ENCODE measurements around the gene C11orf24. TPM values are rescaled to one million over a fixed set of nuclear protein-coding genes. Genes with fewer than 3 reads are reported as not detected.
A peak's percentile ranks its signal among the peaks of the same experiment; 100 is the strongest.

C11orf24 gene
- total RNA-seq, 5 donors from 2014 or later (not counting 1 experiment from before 2014, with no cell fraction given): 9.5 to 25.3 (median 21.4) TPM

DNA sequence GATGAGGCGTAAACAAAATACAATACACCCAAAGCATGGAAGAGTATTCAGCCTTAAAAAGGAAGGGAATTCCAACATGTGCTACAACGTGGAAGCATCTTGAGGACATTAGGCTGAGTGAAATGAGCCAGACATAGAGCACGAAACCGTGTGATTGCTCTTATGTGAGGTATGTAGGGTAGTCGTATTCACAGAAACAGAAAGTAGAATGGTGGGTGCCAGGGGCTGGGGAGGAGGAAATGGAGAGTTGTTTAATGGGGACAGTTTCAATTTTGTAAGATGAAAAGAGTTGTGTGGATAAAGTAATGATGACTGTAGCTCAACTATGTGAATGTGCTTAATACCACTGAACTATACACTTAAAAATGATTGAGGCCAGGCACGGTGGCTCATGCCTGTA, 48.5 kb downstream of the C11orf24 start:
- Histone ChIP-seq H3K4me3 (ENCODE audit: control insufficient read depth in 1 of 2, extremely low read depth in 1 of 2, low read length in 1 of 2) (no peak overlapping the region), H3K27me3 (replicated peaks in 1 of 2; ENCODE audit: control insufficient read depth in 2 of 2, extremely low read depth in 1 of 2, insufficient read depth in 2 of 2, low read length in 1 of 2) (peaks cover 0 to 16% of the 10 kb centered on the region in 2 experiments), H3K36me3 (ENCODE audit: control insufficient read depth in 2 of 2, extremely low read depth in 1 of 2, insufficient read depth in 1 of 2, low read length in 1 of 2) (no peaks in the 10 kb centered on the region), H3K9me3 (no peaks in the 10 kb centered on the region), H3K27ac (ENCODE audit: low read length) (no peak overlapping the region), H3K4me1 (ENCODE audit: control insufficient read depth in 1 of 2, extremely low read depth in 1 of 2, insufficient read depth in 2 of 2, low read length in 2 of 2) (no peaks in the 10 kb centered on the region)
- WGBS (ENCODE audit: insufficient coverage): 47% methylated on average over 5 of the region's 6 CpGs
- Mint-ChIP-seq H3K27me3 (no peaks in the 10 kb centered on the region), H3K4me3 (no peak overlapping the region), H3K27ac (no peak overlapping the region), H3K4me1 (peaks cover 0 to 2% (median 0%) of the 10 kb centered on the region in 3 donors), H3K9me3 (no peaks in the 10 kb centered on the region), H3K36me3 (no peaks in the 10 kb centered on the region)
- ChIA-PET POLR2A (no interaction called here), CTCF (no interaction called here)
- DNase-seq (no peak), ATAC-seq (replicated peaks in 1 of 4) (no peak)

DNA sequence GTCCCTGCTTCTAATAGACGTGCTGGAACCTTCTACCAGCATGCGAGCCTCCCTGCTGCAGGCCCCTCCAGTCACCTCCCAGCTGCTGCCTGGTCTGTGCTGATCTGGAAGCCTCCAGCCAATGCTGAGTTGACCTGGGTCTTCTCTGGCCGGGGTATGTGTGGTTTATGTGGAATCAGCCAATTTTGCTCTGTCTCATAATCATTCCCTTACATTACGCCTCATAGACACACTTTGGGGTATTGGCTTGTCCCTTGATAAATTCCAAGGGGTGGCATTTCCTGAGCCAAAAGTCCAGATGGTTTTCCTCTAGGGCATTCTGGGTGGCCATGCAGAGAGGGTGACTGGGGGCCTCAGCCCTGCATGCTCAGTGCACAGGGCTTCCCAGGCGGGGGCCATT, 50.4 kb downstream of the C11orf24 start:
- H3K36me3 Mint-ChIP-seq: no peaks in the 10 kb centered on the region
- H3K9me3 ChIP-seq: no peaks in the 10 kb centered on the region
- H3K27me3 Mint-ChIP-seq: no peaks in the 10 kb centered on the region
- no peak overlapping the region for H3K4me3 ChIP-seq (ENCODE audit: control insufficient read depth in 1 of 2, extremely low read depth in 1 of 2, low read length in 1 of 2)
- H3K9me3 Mint-ChIP-seq: no peaks in the 10 kb centered on the region
- 82% methylated on average over 1 of the region's 5 CpGs for WGBS (ENCODE audit: insufficient coverage)
- no peak overlapping the region for H3K27ac ChIP-seq (ENCODE audit: low read length)
- H3K27ac Mint-ChIP-seq: no peak overlapping the region
- no peaks in the 10 kb centered on the region for H3K4me1 ChIP-seq (ENCODE audit: control insufficient read depth in 1 of 2, extremely low read depth in 1 of 2, insufficient read depth in 2 of 2, low read length in 2 of 2)
- CTCF ChIA-PET: interaction anchor here in 1 of 2 donors (0.6 kb wide), 1 partner anchor 24 kb away, joined by 4 read pairs; no protein-coding TSS in a partner anchor
- DNase-seq (no peak), ATAC-seq (replicated peaks in 1 of 4) (no peak)
- peaks cover 0 to 19% of the 10 kb centered on the region in 2 experiments for H3K27me3 ChIP-seq (replicated peaks in 1 of 2; ENCODE audit: control insufficient read depth in 2 of 2, extremely low read depth in 1 of 2, insufficient read depth in 2 of 2, low read length in 1 of 2)
- H3K4me1 Mint-ChIP-seq: peaks cover 0 to 2% (median 0%) of the 10 kb centered on the region in 3 donors
- H3K4me3 Mint-ChIP-seq: no peak overlapping the region
- POLR2A ChIA-PET: interaction anchor here in 1 of 2 donors (0.6 kb wide), 1 partner anchor 8 kb away, joined by 3 read pairs; no protein-coding TSS in a partner anchor
- H3K36me3 ChIP-seq (ENCODE audit: control insufficient read depth in 2 of 2, extremely low read depth in 1 of 2, insufficient read depth in 1 of 2, low read length in 1 of 2): no peaks in the 10 kb centered on the region

DNA sequence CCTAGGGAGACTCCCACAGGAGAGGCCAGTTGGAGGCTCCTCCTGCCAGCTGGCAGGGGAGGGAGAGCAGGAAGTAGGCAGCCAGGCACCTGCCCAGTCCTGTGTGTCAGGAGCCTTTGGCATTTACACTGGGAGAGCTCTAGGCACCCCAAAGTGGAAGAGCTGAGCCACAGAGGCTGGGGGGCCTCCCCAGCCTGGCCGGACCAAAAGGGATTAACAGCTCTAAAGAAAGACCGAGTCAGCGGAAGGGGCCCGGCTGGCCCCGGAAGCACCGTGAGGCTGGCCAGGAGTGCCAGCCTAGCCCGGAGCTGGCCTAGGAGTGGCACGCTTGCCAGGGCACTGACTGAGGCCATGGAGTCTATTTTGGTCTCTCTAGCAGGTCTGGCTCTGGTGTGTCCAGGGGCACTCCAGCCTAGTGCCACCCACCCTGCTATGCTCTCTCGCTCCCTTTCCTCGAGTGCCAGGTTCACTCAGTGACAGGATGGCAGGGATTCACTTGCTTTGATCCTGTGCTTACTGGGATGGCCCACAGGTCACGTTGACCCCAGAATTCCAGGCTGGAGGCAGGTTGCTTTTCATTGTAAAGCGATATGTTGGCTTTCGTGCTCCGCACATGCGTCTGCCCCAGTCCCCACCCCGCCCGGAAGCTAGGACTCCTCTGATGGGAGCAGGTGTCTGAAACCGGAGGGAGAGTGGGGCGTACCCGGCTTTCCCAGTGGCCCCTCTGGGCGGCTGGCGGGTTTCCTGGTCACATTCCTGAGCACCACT, 55.4 kb downstream of the C11orf24 start:
- Mint-ChIP-seq H3K27ac (no peak overlapping the region), H3K27me3 (peaks cover 3 to 8% of the 10 kb centered on the region in 2 donors), H3K4me3 (no peak overlapping the region), H3K4me1 (peaks cover 21 to 25% (median 24%) of the 10 kb centered on the region in 3 donors), H3K9me3 (no peaks in the 10 kb centered on the region), H3K36me3 (no peaks in the 10 kb centered on the region)
- DNase-seq: no peak
- Histone ChIP-seq H3K4me1 (ENCODE audit: control insufficient read depth in 1 of 2, extremely low read depth in 1 of 2, insufficient read depth in 2 of 2, low read length in 2 of 2) (peaks cover 9 to 15% of the 10 kb centered on the region in 2 experiments), H3K9me3 (no peaks in the 10 kb centered on the region), H3K36me3 (ENCODE audit: control insufficient read depth in 2 of 2, extremely low read depth in 1 of 2, insufficient read depth in 1 of 2, low read length in 1 of 2) (no peaks in the 10 kb centered on the region), H3K4me3 (ENCODE audit: control insufficient read depth in 1 of 2, extremely low read depth in 1 of 2, low read length in 1 of 2) (no peak overlapping the region), H3K27ac (ENCODE audit: low read length) (no peak overlapping the region), H3K27me3 (replicated peaks in 1 of 2; ENCODE audit: control insufficient read depth in 2 of 2, extremely low read depth in 1 of 2, insufficient read depth in 2 of 2, low read length in 1 of 2) (peaks cover 0 to 30% of the 10 kb centered on the region in 2 experiments)
- WGBS (ENCODE audit: insufficient coverage): 86% methylated on average over 22 of the region's 22 CpGs
- POLR2A ChIA-PET: no interaction called here
- CTCF ChIA-PET: no interaction called here
- ATAC-seq (replicated peaks in 1 of 4): no peak

DNA sequence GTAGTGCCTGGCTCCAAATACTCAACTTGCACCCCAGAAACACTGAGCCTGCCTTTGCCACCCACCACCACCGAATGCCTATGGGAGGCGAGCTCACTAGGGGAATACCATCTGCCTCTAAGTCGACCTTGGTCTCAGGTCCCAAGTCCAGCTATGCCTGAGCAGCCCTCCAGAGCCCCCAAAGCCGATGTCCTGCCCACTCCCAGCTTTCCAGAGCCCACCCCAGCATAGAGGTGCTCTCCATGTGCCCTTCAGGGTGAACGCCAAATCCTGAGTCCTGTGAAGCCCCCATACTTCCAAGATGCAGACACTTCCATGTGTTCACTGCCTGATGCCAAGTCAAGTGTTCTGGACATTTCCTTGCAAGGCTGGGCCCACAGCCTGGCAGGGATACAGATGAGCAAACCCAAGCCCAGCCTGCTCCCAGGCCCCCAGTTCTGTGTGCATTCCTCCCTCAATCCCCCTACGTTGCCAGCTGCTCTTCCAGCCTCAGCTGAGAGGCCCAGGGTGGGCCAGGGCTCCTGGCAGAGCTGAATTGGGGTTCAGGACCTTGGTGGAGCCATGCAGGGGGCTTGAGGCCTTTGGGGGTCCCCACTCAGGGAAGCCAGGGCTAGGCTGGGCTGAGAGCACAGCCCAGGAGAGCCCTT, 56.1 kb downstream of the C11orf24 start:
- Mint-ChIP-seq H3K4me1 (peaks cover 28 to 32% (median 31%) of the 10 kb centered on the region in 3 donors), H3K4me3 (peak overlapping the region; percentile 71 to 88 (median 81)), H3K36me3 (no peaks in the 10 kb centered on the region), H3K9me3 (no peaks in the 10 kb centered on the region), H3K27me3 (peaks cover 3 to 8% of the 10 kb centered on the region in 2 donors), H3K27ac (peak overlapping the region; percentile 64 to 80)
- Histone ChIP-seq H3K27me3 (replicated peaks in 1 of 2; ENCODE audit: control insufficient read depth in 2 of 2, extremely low read depth in 1 of 2, insufficient read depth in 2 of 2, low read length in 1 of 2) (peaks cover 0 to 29% of the 10 kb centered on the region in 2 experiments), H3K4me3 (ENCODE audit: control insufficient read depth in 1 of 2, extremely low read depth in 1 of 2, low read length in 1 of 2) (no peak overlapping the region), H3K9me3 (no peaks in the 10 kb centered on the region), H3K36me3 (ENCODE audit: control insufficient read depth in 2 of 2, extremely low read depth in 1 of 2, insufficient read depth in 1 of 2, low read length in 1 of 2) (no peaks in the 10 kb centered on the region), H3K4me1 (ENCODE audit: control insufficient read depth in 1 of 2, extremely low read depth in 1 of 2, insufficient read depth in 2 of 2, low read length in 2 of 2) (peaks cover 16 to 22% of the 10 kb centered on the region in 2 experiments), H3K27ac (ENCODE audit: low read length) (no peak overlapping the region)
- DNase-seq: no peak
- ChIA-PET POLR2A (no interaction called here), CTCF (interaction anchor here in 1 of 2 donors (1.0 kb wide), 1 partner anchor 26 kb away, joined by 3 read pairs; no protein-coding TSS in a partner anchor)
- no peak for ATAC-seq (replicated peaks in 1 of 4)
- WGBS (ENCODE audit: insufficient coverage): 80% methylated on average over 4 of the region's 6 CpGs

DNA sequence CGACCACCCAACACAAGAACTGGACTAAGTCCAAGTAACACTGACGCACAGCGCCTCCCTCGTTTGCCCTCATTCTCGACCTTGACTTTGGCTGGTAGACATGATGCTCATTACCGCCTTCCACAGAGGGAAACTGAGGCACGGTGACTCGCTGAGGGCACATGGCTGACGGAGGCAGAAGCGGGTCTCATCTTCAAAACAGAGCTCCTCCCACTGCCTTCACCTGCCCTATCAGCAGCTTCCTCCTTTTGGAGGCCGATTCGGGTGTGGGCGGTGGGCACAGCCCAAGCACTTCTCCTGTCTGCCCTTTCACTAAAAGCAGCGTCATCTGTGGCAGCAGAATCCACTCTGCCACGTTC, 56.7 kb downstream of the C11orf24 start:
- no peak for ATAC-seq (replicated peaks in 1 of 4)
- WGBS (ENCODE audit: insufficient coverage): 46% methylated on average over 14 of the region's 15 CpGs
- CTCF ChIA-PET: interaction anchor here in 1 of 2 donors (1.0 kb wide), 1 partner anchor 26 kb away, joined by 3 read pairs; no protein-coding TSS in a partner anchor
- Histone ChIP-seq H3K4me3 (ENCODE audit: control insufficient read depth in 1 of 2, extremely low read depth in 1 of 2, low read length in 1 of 2) (no peak overlapping the region), H3K27ac (ENCODE audit: low read length) (no peak overlapping the region), H3K4me1 (ENCODE audit: control insufficient read depth in 1 of 2, extremely low read depth in 1 of 2, insufficient read depth in 2 of 2, low read length in 2 of 2) (peaks cover 17 to 26% of the 10 kb centered on the region in 2 experiments), H3K36me3 (ENCODE audit: control insufficient read depth in 2 of 2, extremely low read depth in 1 of 2, insufficient read depth in 1 of 2, low read length in 1 of 2) (no peaks in the 10 kb centered on the region), H3K9me3 (no peaks in the 10 kb centered on the region), H3K27me3 (replicated peaks in 1 of 2; ENCODE audit: control insufficient read depth in 2 of 2, extremely low read depth in 1 of 2, insufficient read depth in 2 of 2, low read length in 1 of 2) (peaks cover 0 to 27% of the 10 kb centered on the region in 2 experiments)
- Mint-ChIP-seq H3K4me1 (peaks cover 34 to 38% (median 37%) of the 10 kb centered on the region in 3 donors), H3K27ac (peak overlapping the region; percentile 64 to 80), H3K9me3 (no peaks in the 10 kb centered on the region), H3K4me3 (peak overlapping the region; percentile 71 to 88 (median 81)), H3K36me3 (no peaks in the 10 kb centered on the region), H3K27me3 (peaks cover 3 to 8% of the 10 kb centered on the region in 2 donors)
- peak in 3 of 35 experiments; percentile 7 to 21 (median 18) for DNase-seq
- POLR2A ChIA-PET: no interaction called here

Measured in T-cell (primary cell).